ENCODE data around the gene CD3G. TPM values are rescaled to one million over a fixed set of nuclear protein-coding genes. Genes with fewer than 3 reads are reported as not detected.

Gene CD3G
- total and polyA plus RNA-seq, 2 of the 4 experiments (the other 2 are of a cell fraction) = not detected

DNA sequence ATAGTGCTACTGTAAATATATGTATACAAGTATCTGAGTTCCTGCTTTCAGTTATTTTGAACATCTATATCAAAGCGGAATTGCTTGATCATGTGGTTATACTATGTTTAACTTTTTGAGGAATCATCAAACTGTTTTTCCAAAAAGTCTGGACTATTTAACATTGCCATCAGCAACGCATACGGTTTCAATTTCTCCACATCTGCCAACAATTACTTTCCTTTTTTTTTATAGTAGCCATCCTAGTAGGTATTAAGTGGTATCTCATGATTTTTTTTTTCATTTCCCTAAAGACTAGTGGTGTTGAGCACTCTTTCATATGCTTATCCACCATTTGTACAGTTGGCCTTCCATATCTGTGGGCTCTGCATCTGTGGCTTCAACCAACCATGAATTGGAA is 13.9 kb downstream of the CD3G start:
- in situ Hi-C loops (cut with MboI; ENCODE audit: low sequenced_read_pairs) = loop anchor here (10.0 to 25.0 kb wide), 2 partner anchors 213 to 996 kb away; no protein-coding TSS in a partner anchor
- intact Hi-C loops (cut with micrococcal nuclease) = no loop called here
- no peak for DNase-seq

More for the DNA sequence above, 13.9 kb downstream of the CD3G start:
- CTCF ChIA-PET = no interaction called here
- H3K9ac ChIP-seq (ENCODE audit: low read depth, low read length) = no peak overlapping the region
- no peak overlapping the region for H3K27ac ChIP-seq (ENCODE audit: insufficient read depth, low read length)
- peaks cover 16 to 35% of the 10 kb centered on the region in 2 experiments for H3K79me1 ChIP-seq (ENCODE audit: low read depth in 1 of 2, low read length in 2 of 2)
- no CpG with 5 or more reads among the region's 3 CpGs for WGBS, 2 experiments (ENCODE audit: extremely low coverage in 2 of 2, insufficient read length in 1 of 2)
- no peak overlapping the region for H3K18ac ChIP-seq (ENCODE audit: low read depth, low read length)
- H4K5ac ChIP-seq (ENCODE audit: low read depth, low read length) = no peak overlapping the region
- no peaks in the 10 kb centered on the region; the same call in 1 of the 2 replicates for H3K36me3 ChIP-seq (ENCODE audit: control insufficient read depth, insufficient read depth, low read length)
- no peak overlapping the region for H3K23ac ChIP-seq (ENCODE audit: low read depth, low read length)
- H2BK20ac ChIP-seq (ENCODE audit: low read depth, low read length) = no peak overlapping the region
- no peak overlapping the region for H2BK15ac ChIP-seq (ENCODE audit: low read depth, low read length)
- POLR2A ChIA-PET (ENCODE audit: unreplicated experiment) = no interaction called here
- H2BK120ac ChIP-seq (ENCODE audit: low read depth, low read length) = no peak overlapping the region
- peaks cover 3% of the 10 kb centered on the region; the same call in 1 of the 2 replicates for H4K20me1 ChIP-seq (ENCODE audit: insufficient read depth, low read length)
- H3K9me1 ChIP-seq (ENCODE audit: insufficient read depth, low read length) = peaks cover 2% of the 10 kb centered on the region; the same call in 1 of the 2 replicates
- H2AFZ ChIP-seq (replicated peaks; ENCODE audit: low read length, poor library complexity) = no peak overlapping the region
- peaks cover 2% of the 10 kb centered on the region; the same call in 1 of the 2 replicates for H3K4me1 ChIP-seq (ENCODE audit: control insufficient read depth, insufficient read depth, low read length)
- TF ChIP-seq POLR2A (IDR thresholded peaks at IDR 0.05; ENCODE audit: low read depth, low read length) (no peak), FOS (IDR thresholded peaks at IDR 0.05; ENCODE audit: low read depth, low read length) (no peak), SMC3 (IDR thresholded peaks at IDR 0.05; ENCODE audit: low read depth, low read length) (no peak), BHLHE40 (IDR thresholded peaks at IDR 0.05; ENCODE audit: low read depth, low read length) (no peak), MAFK (IDR thresholded peaks at IDR 0.05; ENCODE audit: low read depth, low read length) (no peak), RFX5 (IDR thresholded peaks at IDR 0.05; ENCODE audit: low read depth, low read length) (no peak), MAZ (IDR thresholded peaks at IDR 0.05; ENCODE audit: borderline replicate concordance, low read depth, low read length) (no peak), RCOR1 (IDR thresholded peaks at IDR 0.05; ENCODE audit: insufficient replicate concordance, low read length) (no peak), CHD1 (IDR thresholded peaks at IDR 0.05; ENCODE audit: low read depth, low read length) (no peak), CEBPB (IDR thresholded peaks at IDR 0.05; ENCODE audit: low read depth, low read length) (no peak), MXI1 (IDR thresholded peaks at IDR 0.05; ENCODE audit: borderline replicate concordance, low read depth, low read length) (no peak), NFE2L2 (IDR thresholded peaks at IDR 0.05; ENCODE audit: low read depth, low read length) (no peak)
- TF ChIP-seq, protein P1, sequence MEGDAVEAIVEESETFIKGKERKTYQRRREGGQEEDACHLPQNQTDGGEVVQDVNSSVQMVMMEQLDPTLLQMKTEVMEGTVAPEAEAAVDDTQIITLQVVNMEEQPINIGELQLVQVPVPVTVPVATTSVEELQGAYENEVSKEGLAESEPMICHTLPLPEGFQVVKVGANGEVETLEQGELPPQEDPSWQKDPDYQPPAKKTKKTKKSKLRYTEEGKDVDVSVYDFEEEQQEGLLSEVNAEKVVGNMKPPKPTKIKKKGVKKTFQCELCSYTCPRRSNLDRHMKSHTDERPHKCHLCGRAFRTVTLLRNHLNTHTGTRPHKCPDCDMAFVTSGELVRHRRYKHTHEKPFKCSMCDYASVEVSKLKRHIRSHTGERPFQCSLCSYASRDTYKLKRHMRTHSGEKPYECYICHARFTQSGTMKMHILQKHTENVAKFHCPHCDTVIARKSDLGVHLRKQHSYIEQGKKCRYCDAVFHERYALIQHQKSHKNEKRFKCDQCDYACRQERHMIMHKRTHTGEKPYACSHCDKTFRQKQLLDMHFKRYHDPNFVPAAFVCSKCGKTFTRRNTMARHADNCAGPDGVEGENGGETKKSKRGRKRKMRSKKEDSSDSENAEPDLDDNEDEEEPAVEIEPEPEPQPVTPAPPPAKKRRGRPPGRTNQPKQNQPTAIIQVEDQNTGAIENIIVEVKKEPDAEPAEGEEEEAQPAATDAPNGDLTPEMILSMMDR (conservative IDR thresholded peaks at IDR 0.05; ENCODE audit: low read depth, low read length) = no peak
- TF ChIP-seq, protein P2, sequence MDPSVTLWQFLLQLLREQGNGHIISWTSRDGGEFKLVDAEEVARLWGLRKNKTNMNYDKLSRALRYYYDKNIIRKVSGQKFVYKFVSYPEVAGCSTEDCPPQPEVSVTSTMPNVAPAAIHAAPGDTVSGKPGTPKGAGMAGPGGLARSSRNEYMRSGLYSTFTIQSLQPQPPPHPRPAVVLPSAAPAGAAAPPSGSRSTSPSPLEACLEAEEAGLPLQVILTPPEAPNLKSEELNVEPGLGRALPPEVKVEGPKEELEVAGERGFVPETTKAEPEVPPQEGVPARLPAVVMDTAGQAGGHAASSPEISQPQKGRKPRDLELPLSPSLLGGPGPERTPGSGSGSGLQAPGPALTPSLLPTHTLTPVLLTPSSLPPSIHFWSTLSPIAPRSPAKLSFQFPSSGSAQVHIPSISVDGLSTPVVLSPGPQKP (IDR thresholded peaks at IDR 0.05; ENCODE audit: borderline replicate concordance, low read depth, low read length) = no peak
- TF ChIP-seq, protein P3, sequence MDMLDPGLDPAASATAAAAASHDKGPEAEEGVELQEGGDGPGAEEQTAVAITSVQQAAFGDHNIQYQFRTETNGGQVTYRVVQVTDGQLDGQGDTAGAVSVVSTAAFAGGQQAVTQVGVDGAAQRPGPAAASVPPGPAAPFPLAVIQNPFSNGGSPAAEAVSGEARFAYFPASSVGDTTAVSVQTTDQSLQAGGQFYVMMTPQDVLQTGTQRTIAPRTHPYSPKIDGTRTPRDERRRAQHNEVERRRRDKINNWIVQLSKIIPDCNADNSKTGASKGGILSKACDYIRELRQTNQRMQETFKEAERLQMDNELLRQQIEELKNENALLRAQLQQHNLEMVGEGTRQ (IDR thresholded peaks at IDR 0.05; ENCODE audit: low read depth, low read length) = no peak
- H2AK9ac ChIP-seq (replicated peaks; ENCODE audit: low read depth, low read length, poor library complexity) = no peak overlapping the region
- dilution Hi-C loops (cut with HindIII; ENCODE audit: low sequenced_read_pairs, unreplicated experiment) = no loop called here
- H3K14ac ChIP-seq (replicated peaks; ENCODE audit: low read depth, low read length) = no peak overlapping the region
- H3K4me3 ChIP-seq (ENCODE audit: insufficient read depth, low read depth, low read length) = no peak overlapping the region
- H3K4me2 ChIP-seq (ENCODE audit: low read depth, low read length) = no peak overlapping the region
- 0 out of 2 replicates have a peak, but pooled peaks cover 2% of the 10 kb centered on the region for H3K9me3 ChIP-seq (ENCODE audit: control insufficient read depth, insufficient read depth, low read length)
- H4K91ac ChIP-seq (ENCODE audit: insufficient read depth, low read depth, low read length) = no peak overlapping the region
- H3K4ac ChIP-seq (ENCODE audit: low read depth, low read length) = no peak overlapping the region
- no peak overlapping the region for H2BK5ac ChIP-seq (ENCODE audit: low read depth, low read length, poor library complexity, severe bottlenecking)
- H3K56ac ChIP-seq (ENCODE audit: extremely low read depth, insufficient read depth, low read length) = no peak overlapping the region
- H3K27me3 ChIP-seq (ENCODE audit: control insufficient read depth, insufficient read depth, low read length) = no peaks in the 10 kb centered on the region
- ATAC-seq (ENCODE audit: low read depth) = no peak
- no TSS peak for BruUV-seq (replicated peaks)
- no peak overlapping the region for H2AK5ac ChIP-seq (ENCODE audit: low read depth, low read length)
- no peak overlapping the region; a peak in 1 of 4 replicates for H4K8ac ChIP-seq (ENCODE audit: low read depth in 2 of 2, low read length in 2 of 2)

Data from IMR-90 (cell line).